GM18499 (cell line): Measurements from ENCODE around the gene SPRR1B.
"Not testable (repeated sequence)": the region's sequence is repeated elsewhere in the genome, so short reads cannot be mapped to it uniquely, and the experiment has no call there.

Experiments
- ATAC-seq: cut with Tn5 transposase; IDR thresholded peaks from one replicate; pipeline ENCODE4 v1.9.1; 2021; ENCODE audit warnings: moderate number of reproducible peaks; ENCODE audit not compliant: insufficient read depth, unreplicated experiment

SPRR1B gene

DNA sequence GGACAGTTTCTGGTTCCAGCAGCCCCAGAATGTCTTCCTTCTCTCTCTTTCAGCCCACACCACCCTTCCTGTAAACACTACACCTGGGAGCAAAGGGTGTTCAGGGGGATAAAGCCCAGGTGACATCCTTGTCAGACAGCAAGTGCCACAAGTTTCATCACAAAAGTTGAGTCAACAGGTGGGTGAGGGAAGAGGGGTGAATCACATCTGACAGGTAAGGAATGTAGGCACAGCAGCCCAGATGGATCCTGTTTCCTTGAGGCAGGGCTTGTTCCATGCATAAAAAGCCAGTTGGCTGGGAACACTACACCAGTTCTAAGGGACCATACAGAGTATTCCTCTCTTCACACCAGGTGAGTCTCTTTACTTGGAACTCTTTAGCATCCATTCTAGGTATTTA lies at the start of gene SPRR1B:
Gene SPRR1B (plus strand): TSS at position 309 of the 400 bp plus-strand sequence. CDS start 1,143 bp downstream, outside the sequence.
- ATAC-seq: no peak

- no peak for ATAC-seq
Measured at GRCh38 chr1:152982076-152982475, 48.9 kb upstream of the SPRR1B start.

DNA sequence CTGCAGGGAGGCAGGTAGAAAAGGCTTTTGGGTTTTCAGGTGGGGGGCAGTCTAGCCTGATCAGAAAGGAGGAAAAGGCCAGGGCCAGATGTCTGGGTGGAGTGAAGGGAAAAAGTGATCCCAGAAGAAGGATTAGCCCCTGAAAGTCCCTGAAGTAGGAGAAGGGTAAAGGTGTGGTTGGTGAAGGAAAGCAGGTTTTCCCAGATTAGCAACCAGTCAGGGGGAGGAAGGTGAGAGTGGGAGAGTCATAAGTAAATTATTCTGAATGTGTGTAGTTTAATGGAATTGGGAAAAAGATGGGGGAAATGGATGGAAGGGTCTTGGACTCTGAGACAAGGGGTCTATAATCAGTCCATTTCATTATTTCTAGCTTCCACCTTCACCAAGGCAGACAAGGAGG lies 47.8 kb upstream of the SPRR1B start:
- ATAC-seq: no peak

GRCh38 chr1:152983743-152984142 lies 47.3 kb upstream of the SPRR1B start, which contains the start of gene SPRR1A:
Gene SPRR1A (plus strand): TSS chr1:152984081. CDS start chr1:152985231, 1,150 bp downstream.
- no peak for ATAC-seq

DNA sequence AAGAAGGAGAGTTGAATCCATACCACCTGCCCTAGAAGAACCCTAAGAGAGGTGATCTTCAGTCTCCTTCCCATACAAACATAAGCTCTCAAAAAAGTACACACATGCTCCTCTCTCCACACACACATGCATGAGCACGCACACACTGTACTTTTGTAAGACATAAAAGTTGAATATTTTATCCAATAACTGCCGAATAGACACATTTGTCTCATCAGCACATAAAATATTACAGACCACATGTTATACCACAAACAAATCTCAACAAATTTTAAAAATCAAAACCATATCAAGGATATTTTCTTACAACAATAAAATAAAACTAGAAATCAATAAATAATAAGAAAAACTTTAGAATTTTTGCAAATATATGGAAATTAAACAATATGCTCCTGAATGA lies 44.4 kb upstream of the SPRR1B start:
- no peak for ATAC-seq

GRCh38 chr1:152993186-152993585 lies 37.8 kb upstream of the SPRR1B start:
- ATAC-seq: no peak

GRCh38 chr1:152995842-152996241 lies 35.2 kb upstream of the SPRR1B start:
- no peak for ATAC-seq

- no peak for ATAC-seq
Measured at GRCh38 chr1:152996633-152997400, 34.2 kb upstream of the SPRR1B start.

DNA sequence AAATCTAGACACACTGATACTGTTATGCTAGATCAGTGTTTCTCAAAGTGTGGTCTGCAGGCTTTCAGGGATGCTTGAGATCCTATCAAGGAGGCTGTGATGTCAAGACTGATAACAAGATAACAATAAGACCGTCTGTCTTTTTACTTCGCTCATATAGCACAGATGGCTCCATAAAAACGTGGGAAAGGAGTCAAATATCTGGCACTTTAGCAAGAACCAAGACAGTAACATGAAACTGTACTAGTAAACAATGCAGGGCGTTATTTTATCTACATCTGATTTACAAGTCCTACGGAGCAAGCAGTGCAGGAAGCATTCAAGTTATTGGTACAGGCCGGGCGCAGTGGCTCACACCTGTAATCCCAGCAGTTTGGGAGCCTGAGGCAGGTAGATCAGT lies 33.1 kb upstream of the SPRR1B start:
- ATAC-seq: no peak

DNA sequence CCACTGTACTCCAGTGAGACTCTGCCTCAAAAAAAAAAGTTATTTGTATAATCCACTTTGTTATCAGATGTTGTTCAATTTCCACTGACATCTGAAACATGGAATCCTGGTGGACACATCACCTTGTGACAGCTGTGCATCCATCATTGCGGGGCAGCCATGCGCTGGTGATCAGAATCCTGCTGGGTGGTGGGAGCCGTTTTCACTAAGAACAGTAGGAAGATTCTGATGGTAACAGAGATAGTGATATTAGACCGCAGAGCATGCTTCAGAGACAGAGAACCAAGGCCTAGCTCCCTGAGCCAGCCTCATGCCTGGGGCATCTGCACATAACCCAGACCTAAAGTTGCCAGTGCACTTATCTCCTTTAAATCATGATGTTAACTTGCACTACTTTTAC lies 32.5 kb upstream of the SPRR1B start:
- ATAC-seq: no peak

DNA sequence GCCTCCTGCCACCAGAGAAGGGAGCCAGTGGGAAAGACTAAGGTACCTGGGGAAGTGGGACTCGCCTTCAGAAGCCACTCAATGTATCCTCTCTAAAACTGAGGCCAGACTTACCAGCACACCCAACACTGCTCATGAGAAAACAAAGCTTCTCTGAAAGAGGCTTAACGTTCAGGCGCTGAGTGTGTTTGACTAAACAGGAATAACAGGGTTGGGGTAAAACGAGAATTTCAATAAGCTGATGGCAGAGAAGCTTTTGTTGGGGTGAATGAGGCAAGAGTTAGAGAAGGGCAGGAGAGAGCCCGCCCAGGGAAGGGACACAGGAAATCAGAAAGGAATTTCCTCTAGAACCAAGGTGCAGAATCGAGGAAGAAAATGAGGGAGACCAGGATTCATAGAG lies 31.2 kb upstream of the SPRR1B start:
- no peak for ATAC-seq

DNA sequence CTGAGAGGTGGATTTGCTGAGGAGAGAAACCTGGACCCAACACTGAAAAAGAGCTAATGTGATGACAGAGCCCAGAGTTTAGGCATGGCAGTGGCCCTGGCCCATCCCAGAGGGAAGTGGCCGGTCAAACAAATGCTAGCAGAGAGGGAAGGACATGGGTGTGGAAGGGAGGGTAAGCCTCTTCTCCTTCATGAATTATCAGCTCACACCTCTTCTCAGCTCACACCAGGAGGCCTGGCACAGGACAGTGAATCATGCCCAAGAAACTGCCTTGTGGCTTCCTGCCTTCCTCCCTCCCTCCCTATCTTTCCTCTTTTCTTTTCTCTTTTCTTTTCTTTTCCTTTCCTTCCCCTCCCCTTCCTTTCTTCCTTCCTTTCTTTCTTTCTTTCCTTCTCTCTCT lies 30.7 kb upstream of the SPRR1B start:
- ATAC-seq: no peak

GRCh38 chr1:153001382-153001781 lies 29.6 kb upstream of the SPRR1B start, which contains the start of gene SPRR3:
Gene SPRR3 (plus strand): TSS chr1:153001749. CDS start chr1:153003021, 1,272 bp downstream.
- ATAC-seq: no peak

DNA sequence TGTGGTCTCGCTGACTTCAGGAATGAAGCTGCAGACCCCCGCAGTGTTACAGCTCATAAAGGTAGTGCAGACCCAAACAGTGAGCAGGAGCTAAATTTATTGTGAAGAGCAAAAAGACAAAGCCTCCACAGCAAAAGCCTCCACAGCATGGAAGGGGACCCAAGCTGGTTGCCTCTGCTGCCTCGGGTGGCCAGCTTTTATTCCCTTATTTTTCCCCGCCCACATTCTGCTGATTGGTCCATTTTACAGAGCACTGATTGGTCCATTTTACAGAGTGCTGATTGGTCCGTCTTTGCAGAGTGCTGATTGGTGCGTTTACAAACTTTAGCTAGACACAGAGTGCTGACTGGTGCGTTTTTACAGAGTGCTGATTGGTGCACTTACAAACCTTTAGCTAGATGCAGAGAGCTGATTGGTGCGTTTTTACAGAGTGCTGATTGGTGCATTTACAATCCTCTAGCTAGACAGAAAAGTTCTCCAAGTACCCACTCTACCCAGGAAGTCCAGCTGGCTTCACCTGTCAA lies 19.7 kb upstream of the SPRR1B start:
- not testable (repeated sequence) for ATAC-seq

DNA sequence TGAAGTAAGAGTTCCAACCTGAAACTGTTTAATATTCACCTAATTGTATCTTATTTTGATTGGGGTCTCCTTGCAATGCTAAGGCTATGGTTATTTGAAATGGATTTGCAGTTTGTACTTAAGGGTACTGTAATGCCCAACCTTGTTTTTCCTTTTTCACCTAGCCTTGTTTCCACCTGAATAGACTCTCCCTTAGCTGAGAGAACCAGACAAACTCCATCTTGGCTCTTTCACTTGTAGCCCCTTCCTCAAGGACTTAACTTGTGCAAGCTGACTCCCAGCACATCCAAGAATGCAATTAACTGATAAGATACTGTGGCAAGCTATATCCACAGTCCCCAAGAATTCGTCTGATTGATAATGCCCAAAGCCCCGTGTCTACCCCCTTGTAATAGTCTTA lies 9.2 kb upstream of the SPRR1B start:
- ATAC-seq: not testable (repeated sequence)

- not testable (repeated sequence) for ATAC-seq
Measured at GRCh38 chr1:153022340-153022739, 8.7 kb upstream of the SPRR1B start.

DNA sequence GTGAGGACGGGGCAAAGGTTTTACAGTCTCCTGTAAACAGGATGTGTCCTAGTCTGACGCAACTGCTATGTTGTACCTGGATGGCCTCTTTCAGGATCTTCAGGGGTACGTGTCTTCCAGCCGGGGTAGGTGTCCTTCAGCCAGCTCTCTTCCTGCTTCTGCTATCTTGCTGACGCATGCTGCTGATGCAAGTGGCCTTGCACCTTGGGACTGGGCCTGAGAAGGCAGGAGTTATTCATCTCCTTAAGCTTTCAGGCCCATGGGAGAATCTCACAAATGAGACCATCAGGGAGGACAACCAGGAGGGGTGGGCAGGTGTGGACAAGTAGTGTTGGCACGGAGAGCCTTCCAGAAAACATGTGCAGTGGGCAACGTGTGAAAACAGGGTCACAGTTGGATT lies 7.9 kb upstream of the SPRR1B start:
- no peak for ATAC-seq

DNA sequence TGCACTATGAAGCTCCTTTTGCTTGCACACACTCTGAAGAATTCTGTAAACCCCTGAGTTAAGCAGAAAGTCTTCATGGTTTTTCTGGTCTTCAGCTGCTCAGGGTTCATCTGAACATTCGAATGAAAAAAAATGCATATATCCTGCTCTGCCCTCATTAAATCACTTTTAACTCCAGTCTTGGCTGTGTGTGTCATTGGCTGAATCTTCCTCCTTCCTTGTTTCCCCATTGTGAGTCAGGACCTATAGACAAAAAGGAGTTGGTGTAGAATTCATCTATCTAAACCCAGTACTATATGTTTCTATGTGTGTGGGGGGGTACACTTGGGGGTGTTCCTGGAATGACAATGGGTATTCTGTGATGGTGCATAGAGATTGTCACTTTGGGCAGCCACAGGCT lies 6.6 kb upstream of the SPRR1B start:
- no peak for ATAC-seq

DNA sequence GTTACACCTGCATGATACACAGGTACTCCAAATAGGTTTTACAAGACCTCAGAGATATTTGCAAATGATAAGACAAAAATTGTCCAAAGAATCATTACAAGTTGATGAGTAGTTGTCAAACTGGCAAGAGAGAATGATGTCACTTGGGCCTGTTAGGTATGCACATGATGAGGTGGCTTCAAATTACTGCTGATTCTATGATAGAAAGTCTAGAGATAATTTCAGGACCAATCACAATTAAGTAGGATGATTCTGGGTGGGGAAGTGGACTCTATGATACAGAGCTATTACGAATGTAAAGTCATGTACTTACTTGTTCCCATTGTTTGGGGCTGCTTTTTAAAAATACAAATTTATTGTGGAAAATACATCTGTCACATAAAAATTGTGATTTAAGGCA lies 5.2 kb upstream of the SPRR1B start:
- ATAC-seq: no peak

- no peak for ATAC-seq
Measured at GRCh38 chr1:153028766-153029165, 2.2 kb upstream of the SPRR1B start.

GRCh38 chr1:153032073-153032472 lies 1.1 kb downstream of the SPRR1B start:
- ATAC-seq: no peak
